Neural cell (in vitro differentiated cells): ENCODE data around the gene DSCAML1.

Experiments used
- CTCF ChIP-seq: fragments of 450-650 bp; IDR thresholded peaks from 2 replicates; pipeline ENCODE4 v1.5.1; 2014; ENCODE audit warnings: antibody characterized with exemption, mild to moderate bottlenecking, moderate library complexity; ENCODE audit not compliant: poor library complexity, severe bottlenecking
- EZH2 ChIP-seq: fragments of 200-600, 300-800 bp; shearing (Covaris generic), sonication (generic); IDR thresholded peaks from 2 replicates; pipeline ENCODE4 v1.6.1; 2014; ENCODE audit warnings: antibody characterized with exemption, low read length, borderline replicate concordance, mild to moderate bottlenecking; ENCODE audit not compliant: insufficient read depth, poor library complexity, severe bottlenecking

GRCh38 chr11:117642835-117643234 is 154.2 kb downstream of the DSCAML1 start:
- TF ChIP-seq CTCF: no peak
- no peak for TF ChIP-seq EZH2
